SKM-1 (cell line): Measurements from ENCODE around the gene CCDC61.

Experiments
- DNase-seq: peaks from one replicate; lab custom pipeline; 2025; ENCODE audit not compliant: unreplicated experiment; lab: John Stamatoyannopoulos, UW

CCDC61 gene

DNA sequence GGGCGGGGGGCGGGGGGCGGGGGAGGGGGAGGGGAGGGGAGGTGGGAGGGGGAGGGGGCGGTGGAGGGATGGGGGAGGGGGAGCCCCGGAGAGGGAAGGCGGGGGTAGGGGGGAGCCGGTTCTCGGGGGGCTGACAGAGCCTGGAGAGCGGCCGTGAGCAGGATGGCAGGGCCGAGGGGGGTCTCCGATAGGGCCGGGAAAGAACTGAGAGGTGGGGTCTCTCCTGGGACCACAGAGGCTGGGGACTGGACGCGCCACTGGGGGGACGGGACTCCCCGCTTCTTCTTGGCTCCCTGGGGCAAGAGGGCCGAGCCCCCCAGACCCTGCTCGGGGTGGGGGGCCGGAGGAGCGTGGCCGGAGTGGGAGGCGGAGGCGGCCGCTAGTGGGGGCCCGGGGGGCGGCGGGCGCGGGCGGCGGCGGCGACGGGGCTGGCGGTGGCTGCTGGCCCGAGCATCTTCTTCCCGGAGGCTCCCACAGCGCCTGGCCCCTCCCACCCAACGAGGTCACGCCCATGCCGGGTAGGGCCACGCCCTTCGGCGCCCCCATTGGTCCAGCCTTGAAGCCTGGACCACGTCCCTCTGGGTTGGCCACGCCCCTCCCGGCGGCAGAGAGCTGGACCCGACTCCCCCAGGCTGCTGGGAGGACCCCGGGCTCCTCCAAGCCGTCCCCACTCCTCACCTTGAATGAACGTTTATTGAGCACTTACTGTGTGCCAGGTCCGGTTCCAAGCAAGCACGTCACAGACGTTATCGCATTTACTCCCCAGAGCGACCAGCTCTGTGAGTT, 21.5 kb upstream of the CCDC61 start, which contains the start of gene NOVA2:
Gene NOVA2 (minus strand): TSS at position 313 of the 786 bp plus-strand sequence. CDS start 514 bp downstream, outside the sequence.
- no peak for DNase-seq

GRCh38 chr19:45975306-45976070, 19.8 kb upstream of the CCDC61 start:
- DNase-seq: no peak

DNA sequence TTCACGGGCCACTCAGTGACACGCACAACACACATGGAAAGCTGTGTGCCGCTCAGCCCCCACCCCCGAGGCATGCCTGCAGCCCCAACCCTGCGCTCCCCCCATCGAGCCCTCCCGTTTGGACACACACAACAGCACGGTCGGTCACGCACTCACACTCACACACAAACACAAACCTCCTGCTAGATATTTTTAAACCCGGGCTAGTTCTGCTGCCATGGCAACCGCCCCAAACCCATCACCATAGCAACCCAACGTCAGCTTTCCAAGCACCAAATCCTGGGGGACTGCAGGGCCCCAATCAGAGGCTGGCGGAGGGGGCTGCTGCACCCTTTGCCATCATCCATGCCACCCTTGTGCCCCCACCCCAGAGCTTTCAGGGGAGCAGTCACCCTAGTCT, 19.1 kb upstream of the CCDC61 start:
- DNase-seq: no peak

GRCh38 chr19:45978156-45978555, 17.1 kb upstream of the CCDC61 start:
- no peak for DNase-seq

GRCh38 chr19:45981350-45981749, 13.9 kb upstream of the CCDC61 start:
- DNase-seq: no peak

DNA sequence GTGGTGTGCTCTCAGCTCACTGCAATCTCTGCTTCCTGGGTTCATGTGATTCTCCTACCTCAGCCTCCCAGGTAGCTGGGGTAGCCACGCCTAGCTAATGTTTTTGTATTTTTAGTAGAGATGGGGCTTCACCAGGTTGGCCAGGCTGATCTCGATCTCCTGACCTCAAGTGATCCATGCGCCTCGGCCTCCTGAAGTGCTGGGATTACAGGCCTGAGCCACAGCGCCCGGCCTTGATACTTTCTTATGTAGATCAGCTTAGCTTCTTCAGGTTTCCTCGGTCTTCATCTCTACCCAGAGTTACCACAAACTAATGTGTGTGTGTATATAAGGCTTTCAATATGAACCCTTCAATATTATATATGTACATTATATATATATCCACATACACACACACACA, 9.9 kb upstream of the CCDC61 start:
- DNase-seq: no peak

GRCh38 chr19:45990113-45990728, 5.0 kb upstream of the CCDC61 start:
- DNase-seq: no peak

- no peak for DNase-seq
These were observed 740 bp upstream of the CCDC61 start for GRCh38 chr19:45994456-45994997.

- no peak for DNase-seq
These were observed 583 bp downstream of the CCDC61 start for GRCh38 chr19:45995715-45996385.

GRCh38 chr19:45996933-45997332, 1.7 kb downstream of the CCDC61 start:
- no peak for DNase-seq

DNA sequence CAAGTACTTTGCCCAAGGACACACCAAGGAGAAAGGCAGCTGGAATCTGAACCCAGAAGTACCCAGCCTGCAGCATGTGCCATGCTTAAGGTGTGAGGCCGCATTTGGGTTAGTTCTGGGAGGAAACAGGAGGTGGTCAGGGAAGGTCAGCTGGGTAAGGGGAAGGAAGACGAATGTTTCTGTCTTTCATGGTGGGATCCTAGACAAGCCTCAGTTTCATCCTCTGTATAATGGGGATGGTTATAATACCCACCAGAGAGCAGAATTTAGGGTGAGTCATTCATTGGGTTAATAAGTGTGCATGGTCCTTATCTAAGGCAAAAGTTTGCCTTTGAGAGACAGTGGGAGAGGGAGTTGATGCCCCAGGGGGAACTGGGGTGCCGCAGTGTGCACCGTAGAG, 3.6 kb downstream of the CCDC61 start:
- DNase-seq: no peak

DNA sequence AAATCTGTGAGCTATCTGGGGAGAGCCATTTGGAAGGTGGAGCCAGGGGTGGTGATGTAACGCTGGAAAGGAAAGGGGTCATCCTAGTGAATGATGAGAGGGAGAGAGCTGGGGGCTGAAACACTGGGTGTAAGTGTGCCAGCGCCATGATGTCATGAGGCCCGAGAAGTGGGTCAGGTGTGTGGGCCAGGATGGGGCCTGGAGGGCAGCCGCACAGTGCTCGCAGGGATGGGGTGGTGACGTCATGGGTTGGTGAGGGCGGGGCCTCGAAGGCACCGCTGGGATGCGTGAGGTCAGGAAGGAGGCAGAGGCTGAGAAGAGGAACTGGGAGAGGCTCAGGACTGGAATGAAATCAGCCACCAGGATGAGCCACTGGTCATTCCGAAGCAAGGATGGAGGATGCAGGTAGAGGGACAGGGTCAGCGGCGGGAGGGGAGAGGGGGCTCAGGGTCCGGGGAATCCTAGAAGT, 4.4 kb downstream of the CCDC61 start:
- no peak for DNase-seq

GRCh38 chr19:46000491-46001246, 5.4 kb downstream of the CCDC61 start:
- no peak for DNase-seq

GRCh38 chr19:46002678-46003275, 7.5 kb downstream of the CCDC61 start:
- DNase-seq: no peak

DNA sequence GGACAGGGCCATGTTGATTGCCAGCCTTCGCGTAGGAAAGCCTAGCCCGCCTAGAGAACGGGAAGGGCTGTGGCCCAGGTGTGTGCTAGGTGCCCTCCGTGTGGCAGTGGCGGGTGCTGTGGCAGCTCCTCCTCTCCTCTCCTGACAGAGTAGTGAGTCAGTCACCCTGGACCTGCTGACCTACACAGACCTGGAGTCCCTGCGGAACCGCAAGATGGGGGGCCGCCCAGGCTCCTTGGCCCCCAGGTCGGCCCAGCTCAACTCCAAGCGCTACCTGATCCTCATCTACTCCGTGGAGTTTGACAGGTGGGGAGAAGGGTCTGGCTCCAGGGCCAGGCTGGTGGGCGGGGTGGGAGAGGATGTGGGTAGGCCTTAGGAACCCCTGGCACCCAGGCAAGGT, 11.1 kb downstream of the CCDC61 start:
- DNase-seq: no peak

- DNase-seq: no peak
These were observed 14.6 kb downstream of the CCDC61 start for GRCh38 chr19:46009530-46010510.

GRCh38 chr19:46014534-46014933, 19.3 kb downstream of the CCDC61 start:
- no peak for DNase-seq

GRCh38 chr19:46014941-46015686, 19.8 kb downstream of the CCDC61 start:
- DNase-seq: no peak
